ENCODE measurements around the gene SCAI. TPM values are rescaled to one million over a fixed set of nuclear protein-coding genes. Genes with fewer than 3 reads are reported as not detected.

Gene SCAI
- polyA plus RNA-seq, 2 donors: 0.89 to 1.2 TPM

DNA sequence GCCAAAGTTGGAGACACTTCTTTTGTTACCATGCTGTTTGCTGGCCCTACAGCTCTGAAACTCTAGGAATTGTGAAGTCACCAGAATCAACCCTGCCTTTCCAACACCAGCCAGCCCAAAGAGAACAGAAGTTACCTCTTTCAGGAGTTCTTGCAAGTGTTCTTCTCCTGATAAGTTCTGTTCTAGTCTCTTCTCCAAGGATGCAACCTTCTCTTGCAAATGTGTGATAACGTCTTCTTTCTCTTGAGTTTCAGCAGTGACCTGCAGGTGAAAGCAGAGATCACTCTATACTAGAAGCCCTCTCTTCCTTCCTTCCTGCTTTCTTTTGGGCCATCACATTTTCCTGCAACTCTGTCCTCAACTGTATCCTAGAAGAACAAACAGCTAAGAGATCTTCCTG is 231.6 kb downstream of the SCAI start:
- Histone ChIP-seq H3K36me3 (ENCODE audit: control insufficient read depth in 2 of 2, insufficient read depth in 2 of 2, low read length in 1 of 2) (peaks cover 8 to 15% of the 10 kb centered on the region in 2 donors), H3K27me3 (ENCODE audit: control insufficient read depth in 1 of 2, insufficient read depth in 2 of 2, low read length in 2 of 2) (no peaks in the 10 kb centered on the region), H3K27ac (ENCODE audit: low read depth in 2 of 2, low read length in 1 of 2) (no peak overlapping the region), H3K4me1 (ENCODE audit: control insufficient read depth in 2 of 2, insufficient read depth in 2 of 2, low read length in 1 of 2) (no peaks in the 10 kb centered on the region), H3K4me3 (ENCODE audit: low read depth in 1 of 2, low read length in 2 of 2) (no peak overlapping the region), H3K9me3 (ENCODE audit: control insufficient read depth in 2 of 2, insufficient read depth in 1 of 2, low read depth in 1 of 2, low read length in 1 of 2) (no peaks in the 10 kb centered on the region)
- 90 to 92% methylated on average over 1 of the region's 1 CpG for WGBS, 2 donors

- whole genome bisulfite sequencing, 2 donors: 75 to 77% methylated on average over 2 of the region's 2 CpGs
- H3K27me3 ChIP-seq (ENCODE audit: control insufficient read depth in 1 of 2, insufficient read depth in 2 of 2, low read length in 2 of 2): no peaks in the 10 kb centered on the region
Measured at GRCh38 chr9:124908098-124908497, 235.2 kb downstream of the SCAI start.

GRCh38 chr9:124906966-124907365 is 236.4 kb downstream of the SCAI start:
- Histone ChIP-seq H3K27me3 (ENCODE audit: control insufficient read depth in 1 of 2, insufficient read depth in 2 of 2, low read length in 2 of 2) (no peaks in the 10 kb centered on the region), H3K27ac (ENCODE audit: low read depth in 2 of 2, low read length in 1 of 2) (no peak overlapping the region), H3K4me3 (ENCODE audit: low read depth in 1 of 2, low read length in 2 of 2) (no peak overlapping the region), H3K36me3 (ENCODE audit: control insufficient read depth in 2 of 2, insufficient read depth in 2 of 2, low read length in 1 of 2) (peaks cover 5 to 12% of the 10 kb centered on the region in 2 donors), H3K4me1 (ENCODE audit: control insufficient read depth in 2 of 2, insufficient read depth in 2 of 2, low read length in 1 of 2) (no peaks in the 10 kb centered on the region), H3K9me3 (ENCODE audit: control insufficient read depth in 2 of 2, insufficient read depth in 1 of 2, low read depth in 1 of 2, low read length in 1 of 2) (no peaks in the 10 kb centered on the region)
- WGBS, 2 donors: 54 to 75% methylated on average over 1 of the region's 1 CpG

More at GRCh38 chr9:124908098-124908497, 235.2 kb downstream of the SCAI start:
- no peak overlapping the region for H3K4me3 ChIP-seq (ENCODE audit: low read depth in 1 of 2, low read length in 2 of 2)
- peaks cover 8 to 14% of the 10 kb centered on the region in 2 donors for H3K36me3 ChIP-seq (ENCODE audit: control insufficient read depth in 2 of 2, insufficient read depth in 2 of 2, low read length in 1 of 2)
- no peaks in the 10 kb centered on the region for H3K4me1 ChIP-seq (ENCODE audit: control insufficient read depth in 2 of 2, insufficient read depth in 2 of 2, low read length in 1 of 2)
- H3K9me3 ChIP-seq (ENCODE audit: control insufficient read depth in 2 of 2, insufficient read depth in 1 of 2, low read depth in 1 of 2, low read length in 1 of 2): no peaks in the 10 kb centered on the region
- H3K27ac ChIP-seq (ENCODE audit: low read depth in 2 of 2, low read length in 1 of 2): no peak overlapping the region

GRCh38 chr9:124899845-124900244 is 243.5 kb downstream of the SCAI start:
- no peak overlapping the region for H3K4me3 ChIP-seq (ENCODE audit: low read depth in 1 of 2, low read length in 2 of 2)
- peaks cover 8 to 17% of the 10 kb centered on the region in 2 donors for H3K36me3 ChIP-seq (ENCODE audit: control insufficient read depth in 2 of 2, insufficient read depth in 2 of 2, low read length in 1 of 2)
- H3K4me1 ChIP-seq (ENCODE audit: control insufficient read depth in 2 of 2, insufficient read depth in 2 of 2, low read length in 1 of 2): peaks cover 0 to 3% of the 10 kb centered on the region in 2 donors
- no peaks in the 10 kb centered on the region for H3K27me3 ChIP-seq (ENCODE audit: control insufficient read depth in 1 of 2, insufficient read depth in 2 of 2, low read length in 2 of 2)
- no peak overlapping the region for H3K27ac ChIP-seq (ENCODE audit: low read depth in 2 of 2, low read length in 1 of 2)
- H3K9me3 ChIP-seq (ENCODE audit: control insufficient read depth in 2 of 2, insufficient read depth in 1 of 2, low read depth in 1 of 2, low read length in 1 of 2): no peaks in the 10 kb centered on the region
- 69 to 89% methylated on average over 9 of the region's 9 CpGs for WGBS, 2 donors

DNA sequence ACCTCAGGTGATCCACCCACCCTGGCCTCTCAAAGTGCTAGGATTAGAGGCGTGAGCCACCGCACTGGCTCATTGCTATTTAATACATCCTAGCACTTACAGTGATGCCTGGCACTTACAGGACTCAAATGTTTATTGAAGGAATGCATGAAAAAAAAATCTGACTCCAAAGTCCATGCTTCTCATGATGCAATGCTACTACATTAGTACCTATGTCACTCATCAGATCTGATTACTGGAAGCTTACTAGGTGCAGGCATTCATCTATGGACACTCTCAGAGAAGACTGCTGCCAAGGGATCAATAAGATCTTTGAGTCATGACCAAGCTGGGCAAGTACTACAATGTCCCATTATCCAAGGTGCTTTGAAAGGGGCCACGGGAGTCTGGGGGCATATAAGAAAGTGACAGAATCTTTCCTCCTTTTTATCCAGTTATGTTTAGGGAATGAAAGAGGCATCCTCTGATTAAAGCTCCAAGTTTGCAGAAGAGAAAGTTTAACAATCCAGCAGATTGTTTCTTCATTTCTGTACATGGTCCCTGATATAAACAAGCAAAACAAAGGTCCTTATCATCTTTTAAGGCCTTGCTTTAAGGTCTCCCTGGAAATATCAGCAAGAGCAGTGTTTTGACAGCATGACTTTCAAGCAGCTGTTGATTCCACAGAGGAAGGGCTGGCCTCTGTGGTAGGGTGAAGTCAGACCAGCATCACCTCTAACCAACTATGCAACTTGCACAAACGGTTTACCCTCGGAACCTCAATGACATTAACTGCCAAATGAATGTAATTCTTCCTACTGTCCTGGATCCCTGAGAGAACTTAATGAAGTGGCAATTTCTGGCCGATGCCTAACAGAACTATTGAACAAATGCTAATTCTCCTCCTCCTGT is 245.5 kb downstream of the SCAI start:
- H3K36me3 ChIP-seq (ENCODE audit: control insufficient read depth in 2 of 2, insufficient read depth in 2 of 2, low read length in 1 of 2): peaks cover 8 to 21% of the 10 kb centered on the region in 2 donors

DNA sequence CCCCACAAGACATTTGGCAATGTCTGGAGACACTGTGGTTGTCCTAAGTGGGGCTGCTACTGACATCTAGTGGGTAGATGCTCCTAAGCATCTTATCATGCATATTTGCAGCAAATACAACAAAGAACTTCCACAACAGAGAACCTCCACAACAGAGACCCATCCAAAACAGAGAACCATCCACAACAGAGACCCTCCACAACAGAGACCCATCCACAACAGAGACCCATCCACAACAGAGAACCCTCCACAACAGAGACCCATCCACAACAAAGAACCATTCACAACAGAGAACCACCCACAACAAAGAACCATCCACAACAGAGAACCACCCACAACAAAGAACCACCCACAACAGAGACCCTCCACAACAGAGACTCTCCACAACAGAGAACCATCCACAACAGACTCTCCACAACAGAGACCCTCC is 248.6 kb downstream of the SCAI start:
- peaks cover 19 to 31% of the 10 kb centered on the region in 2 donors for H3K36me3 ChIP-seq (ENCODE audit: control insufficient read depth in 2 of 2, insufficient read depth in 2 of 2, low read length in 1 of 2)
- H3K4me3 ChIP-seq (ENCODE audit: low read depth in 1 of 2, low read length in 2 of 2): no peak overlapping the region
- H3K9me3 ChIP-seq (ENCODE audit: control insufficient read depth in 2 of 2, insufficient read depth in 1 of 2, low read depth in 1 of 2, low read length in 1 of 2): no peaks in the 10 kb centered on the region
- no peak overlapping the region for H3K27ac ChIP-seq (ENCODE audit: low read depth in 2 of 2, low read length in 1 of 2)
- no peaks in the 10 kb centered on the region for H3K4me1 ChIP-seq (ENCODE audit: control insufficient read depth in 2 of 2, insufficient read depth in 2 of 2, low read length in 1 of 2)
- no peaks in the 10 kb centered on the region for H3K27me3 ChIP-seq (ENCODE audit: control insufficient read depth in 1 of 2, insufficient read depth in 2 of 2, low read length in 2 of 2)

More for the DNA sequence above, 245.5 kb downstream of the SCAI start:
- no peak overlapping the region for H3K27ac ChIP-seq (ENCODE audit: low read depth in 2 of 2, low read length in 1 of 2)
- H3K27me3 ChIP-seq (ENCODE audit: control insufficient read depth in 1 of 2, insufficient read depth in 2 of 2, low read length in 2 of 2): no peaks in the 10 kb centered on the region
- H3K4me1 ChIP-seq (ENCODE audit: control insufficient read depth in 2 of 2, insufficient read depth in 2 of 2, low read length in 1 of 2): peaks cover 0 to 3% of the 10 kb centered on the region in 2 donors
- H3K9me3 ChIP-seq (ENCODE audit: control insufficient read depth in 2 of 2, insufficient read depth in 1 of 2, low read depth in 1 of 2, low read length in 1 of 2): no peaks in the 10 kb centered on the region
- WGBS, 2 donors: 86 to 90% methylated on average over 6 of the region's 6 CpGs
- H3K4me3 ChIP-seq (ENCODE audit: low read depth in 1 of 2, low read length in 2 of 2): no peak overlapping the region

DNA sequence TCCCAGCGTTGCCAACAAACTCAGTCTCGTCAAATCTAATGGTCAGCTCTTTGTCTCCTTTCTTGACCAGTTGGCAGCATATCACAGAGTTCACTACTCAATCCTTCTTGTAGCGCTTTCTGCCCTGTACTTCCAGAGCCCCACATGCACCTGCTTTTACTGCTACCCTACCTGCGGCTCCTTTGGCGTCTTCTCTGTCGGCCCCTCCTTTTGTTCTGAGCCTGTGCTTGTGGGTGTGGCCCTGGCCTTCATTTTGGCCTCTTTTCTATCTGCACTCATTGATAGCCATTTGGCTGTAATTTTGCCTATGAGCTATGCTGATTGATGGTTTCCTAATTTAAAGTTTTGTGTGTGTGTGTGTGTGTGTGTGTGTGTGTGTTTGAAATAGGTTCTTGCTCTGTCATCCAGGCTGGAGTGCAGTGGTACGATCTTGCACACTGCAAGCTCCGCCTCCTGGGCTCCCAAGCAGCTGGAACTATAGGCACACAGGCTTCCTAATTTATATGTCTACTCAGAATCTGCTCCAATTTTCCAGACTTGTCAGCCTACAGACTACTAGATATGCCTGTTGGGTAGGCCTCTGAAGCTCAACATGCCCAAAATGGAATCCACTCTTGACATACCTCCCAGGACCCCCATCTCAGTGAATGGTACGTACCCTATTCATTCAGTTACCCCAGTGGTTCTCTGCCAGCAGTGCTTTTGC is 249.1 kb downstream of the SCAI start:
- H3K4me3 ChIP-seq (ENCODE audit: low read depth in 1 of 2, low read length in 2 of 2): no peak overlapping the region
- H3K9me3 ChIP-seq (ENCODE audit: control insufficient read depth in 2 of 2, insufficient read depth in 1 of 2, low read depth in 1 of 2, low read length in 1 of 2): no peaks in the 10 kb centered on the region
- H3K27me3 ChIP-seq (ENCODE audit: control insufficient read depth in 1 of 2, insufficient read depth in 2 of 2, low read length in 2 of 2): no peaks in the 10 kb centered on the region
- H3K4me1 ChIP-seq (ENCODE audit: control insufficient read depth in 2 of 2, insufficient read depth in 2 of 2, low read length in 1 of 2): no peaks in the 10 kb centered on the region
- peaks cover 19 to 31% of the 10 kb centered on the region in 2 donors for H3K36me3 ChIP-seq (ENCODE audit: control insufficient read depth in 2 of 2, insufficient read depth in 2 of 2, low read length in 1 of 2)
- no peak overlapping the region for H3K27ac ChIP-seq (ENCODE audit: low read depth in 2 of 2, low read length in 1 of 2)
- 83% methylated on average over 9 of the region's 9 CpGs for WGBS, 2 donors

Other genes with a start within 250 kb of the SCAI start
- gene GOLGA1, start 202.4 kb downstream of the SCAI start, polyA plus RNA-seq: 1 to 10 TPM; 5.9 to 6.5 TPM
- gene PPP6C, start 46.3 kb upstream of the SCAI start, polyA plus RNA-seq: 10 to 100 TPM; 17.2 to 22.7 TPM
- 10 to 100 TPM; 10.8 to 17.7 TPM for gene RABEPK, start 57.0 kb upstream of the SCAI start, polyA plus RNA-seq
- gene HSPA5, start 97.8 kb upstream of the SCAI start, polyA plus RNA-seq: 100 to 1,000 TPM in 1 of 2 donors, 10 to 100 TPM in 1; 63.8 to 138 TPM
- gene GAPVD1, start 118.3 kb upstream of the SCAI start, polyA plus RNA-seq: 10 to 100 TPM in 1 of 2 donors, 1 to 10 TPM in 1; 9.9 to 10.9 TPM

Measured in esophagus (tissue), 2 donors.